Fibroblast of lung (primary cell): ENCODE measurements around the gene NCR1. TPM values are rescaled to one million over a fixed set of nuclear protein-coding genes. Genes with fewer than 3 reads are reported as not detected.
"Not testable (repeated sequence)": the region's sequence is repeated elsewhere in the genome, so short reads cannot be mapped to it uniquely, and the experiment has no call there.

ENCODE experiments used
- DNase-seq, 2 donors: peaks; one replicate each; pipeline versions ENCODE4 v3.0.0 to v3.0.0-alpha.2; 2010; ENCODE audit warnings: low read depth in 2 of 2
- H2AFZ ChIP-seq: 2 replicates; pipeline ENCODE4 v1.5.1; 2012; ENCODE audit warnings: low read length, control low read depth, inconsistent platforms
- H3K27ac ChIP-seq: 2 replicates; pipeline ENCODE4 v1.5.1; 2011; ENCODE audit warnings: low read length, control low read depth; ENCODE audit not compliant: insufficient read depth
- H3K27me3 ChIP-seq: 2 replicates; pipeline ENCODE4 v1.5.1; 2011; ENCODE audit warnings: mild to moderate bottlenecking, low read length; ENCODE audit not compliant: control insufficient read depth, insufficient read depth
- H3K36me3 ChIP-seq: 2 replicates; pipeline ENCODE4 v1.5.1; 2011; ENCODE audit warnings: low read length; ENCODE audit not compliant: control insufficient read depth, insufficient read depth
- H3K4me1 ChIP-seq: 2 replicates; pipeline ENCODE4 v1.5.1; 2011; ENCODE audit warnings: low read length; ENCODE audit not compliant: control insufficient read depth, insufficient read depth; ENCODE audit errors: extremely low read depth
- H3K4me2 ChIP-seq: 2 replicates; pipeline ENCODE4 v1.5.1; 2011; ENCODE audit warnings: low read length, control low read depth; ENCODE audit not compliant: insufficient read depth; ENCODE audit errors: extremely low read depth
- H3K4me3 ChIP-seq, 4 experiments: fragments of 200-600 bp in 1 of 4; sonication (generic) in 1 of 4; replicated peaks in 1 of 4; 2 replicates each; pipeline ENCODE4 v1.5.1; 2011 to 2016; ENCODE audit warnings: low read length in 4 of 4, low read depth in 3 of 4, mild to moderate bottlenecking in 3 of 4, control low read depth in 2 of 4, inconsistent platforms in 1 of 4, mixed read lengths in 1 of 4; ENCODE audit not compliant: insufficient read depth in 1 of 4; ENCODE audit errors: control extremely low read depth in 1 of 4
- H3K79me2 ChIP-seq: 2 replicates; pipeline ENCODE4 v1.5.1; 2012; ENCODE audit warnings: mild to moderate bottlenecking, low read length, inconsistent platforms; ENCODE audit not compliant: control insufficient read depth, insufficient read depth
- H3K9ac ChIP-seq: 2 replicates; pipeline ENCODE4 v1.5.1; 2011; ENCODE audit warnings: mild to moderate bottlenecking, low read length, control low read depth; ENCODE audit not compliant: insufficient read depth
- H3K9me3 ChIP-seq: 2 replicates; pipeline ENCODE4 v1.5.1; 2012; ENCODE audit warnings: low read depth, low read length; ENCODE audit not compliant: control insufficient read depth, insufficient read depth
- H4K20me1 ChIP-seq: 2 replicates; pipeline ENCODE4 v1.5.1; 2011; ENCODE audit warnings: low read length; ENCODE audit not compliant: control insufficient read depth, insufficient read depth; ENCODE audit errors: extremely low read depth
- CTCF ChIP-seq, 2 donors: IDR thresholded peaks in 1 of 2; conservative IDR thresholded peaks in 1 of 2; 1 replicate in 1 of 2; 2 replicates in 1 of 2; pipeline ENCODE4 v1.5.1; 2011 to 2012; ENCODE audit warnings: low read length in 2 of 2, control low read depth in 1 of 2, inconsistent platforms in 1 of 2, low read depth in 1 of 2, mild to moderate bottlenecking in 1 of 2
- EZH2 ChIP-seq: IDR thresholded peaks from 2 replicates; pipeline ENCODE4 v1.5.1; 2012; ENCODE audit warnings: low read length, control low read depth, mild to moderate bottlenecking; ENCODE audit errors: missing control alignments
- polyA plus RNA-seq, 2 donors: library from polyadenylated mRNA; depleted of rRNA in 1 of 2; stranded (reverse) in 1 of 2; unstranded in 1 of 2; fragments of >200 nt; gene quantifications; 2 replicates each; pipeline ENCODE4 v1.2.1, GENCODE V29; 2011 to 2012; ENCODE audit warnings: missing spikeins in 1 of 2
- total RNA-seq: library from RNA; depleted of rRNA; stranded (reverse); fragments of >200 nt; gene quantifications from 2 replicates; pipeline ENCODE4 v1.2.1, GENCODE V29; 2014

Gene NCR1
- total and polyA plus RNA-seq, 2 donors (not counting 1 experiment from before 2014, with no cell fraction given): not detected

- no peak for DNase-seq
- no peaks in the 10 kb centered on the region for H3K4me1 ChIP-seq
- H4K20me1 ChIP-seq: no peaks in the 10 kb centered on the region
- no peak within 1 kb of the TSS for H3K4me2 ChIP-seq
- no peaks in the 10 kb centered on the region for H3K27me3 ChIP-seq
- H3K9ac ChIP-seq: no peak within 1 kb of the TSS
- no peaks in the 10 kb centered on the region for H3K79me2 ChIP-seq
- no peaks in the 10 kb centered on the region for H3K9me3 ChIP-seq
- no peak within 1 kb of the TSS for H3K27ac ChIP-seq
- no peak within 1 kb of the TSS for H2AFZ ChIP-seq
- TF ChIP-seq EZH2: no peak
- TF ChIP-seq CTCF (conservative IDR thresholded peaks at IDR 0.05 in 1 of 2, IDR thresholded peaks at IDR 0.05 in 1 of 2; ENCODE audit: low read depth in 1 of 2, low read length in 2 of 2): no peak
- H3K4me3 ChIP-seq: no peak within 1 kb of the TSS
- H3K36me3 ChIP-seq: no peaks in the 10 kb centered on the region
These were observed 41.4 kb downstream of the NCR1 start, which contains the start of gene NLRP7 for GRCh38 chr19:54947381-54947780. NLRP7 (minus strand) TSS chr19:54947530.

- TF ChIP-seq EZH2 (no peak), CTCF (conservative IDR thresholded peaks at IDR 0.05 in 1 of 2, IDR thresholded peaks at IDR 0.05 in 1 of 2; ENCODE audit: low read depth in 1 of 2, low read length in 2 of 2) (no peak)
- no peak for DNase-seq
- Histone ChIP-seq H4K20me1 (no peaks in the 10 kb centered on the region), H3K27me3 (no peaks in the 10 kb centered on the region), H3K4me2 (no peak overlapping the region), H3K27ac (no peak overlapping the region), H3K4me1 (no peaks in the 10 kb centered on the region), H3K36me3 (no peaks in the 10 kb centered on the region), H2AFZ (no peak overlapping the region), H3K79me2 (no peaks in the 10 kb centered on the region), H3K4me3 (no peak overlapping the region), H3K9ac (no peak overlapping the region), H3K9me3 (no peaks in the 10 kb centered on the region)
These were observed 43.5 kb downstream of the NCR1 start for GRCh38 chr19:54949412-54949811.

GRCh38 chr19:54950580-54950979 is 44.6 kb downstream of the NCR1 start:
- H2AFZ ChIP-seq, H3K4me2 ChIP-seq, H3K9ac ChIP-seq, H3K4me3 ChIP-seq, H3K4me1 ChIP-seq, H3K27ac ChIP-seq, H4K20me1 ChIP-seq, H3K79me2 ChIP-seq, H3K36me3 ChIP-seq, H3K27me3 ChIP-seq, H3K9me3 ChIP-seq, DNase-seq: not testable (repeated sequence)
